Tibial artery (tissue), 4 donors: Measurements from ENCODE around the gene DCAF4L1.

Experiments
- DNase-seq, 2 donors: peaks; one replicate each; pipeline ENCODE4 v3.0.0-alpha.2; 2019
- H3K27ac ChIP-seq, 2 donors: fragments of 200-600 bp; sonication (generic) in 1 of 2; 1 replicate in 1 of 2; 2 replicates in 1 of 2; pipeline ENCODE4 v1.5.1; 2018 to 2019; ENCODE audit warnings: mild to moderate bottlenecking in 1 of 2
- H3K27me3 ChIP-seq, 2 donors: fragments of 200-600 bp; sonication (generic) in 1 of 2; one replicate each; pipeline versions ENCODE4 v1.5.1 to v1.6.0; 2016 to 2019
- H3K36me3 ChIP-seq, 3 donors: fragments of 200-600 bp; sonication (generic) in 2 of 3; one replicate each; pipeline ENCODE4 v1.5.1; 2016 to 2019; ENCODE audit warnings: mild to moderate bottlenecking in 2 of 3
- H3K4me1 ChIP-seq, 4 donors: fragments of 200-600 bp; sonication (generic) in 2 of 4; 1 replicate in 3 of 4; 2 replicates in 1 of 4; pipeline ENCODE4 v1.5.1; 2016 to 2019
- H3K4me3 ChIP-seq, 2 donors: fragments of 200-600 bp; sonication (generic) in 1 of 2; 1 replicate in 1 of 2; 2 replicates in 1 of 2; pipeline ENCODE4 v1.5.1; 2018 to 2019; ENCODE audit warnings: mild to moderate bottlenecking in 2 of 2
- H3K9me3 ChIP-seq, 3 donors: fragments of 200-600 bp; sonication (generic) in 1 of 3; one replicate each; pipeline ENCODE4 v1.5.1; 2016 to 2019
- CTCF ChIP-seq, 2 experiments: fragments of 200-600 bp in 1 of 2; fragments of 450-650 bp in 1 of 2; IDR thresholded peaks; one replicate each; pipeline ENCODE4 v1.5.1; 2017 to 2019; ENCODE audit warnings: antibody characterized with exemption in 2 of 2, mild to moderate bottlenecking in 1 of 2, moderate library complexity in 1 of 2
- intact Hi-C: fragments of 100-400 bp; cut with DNase I; formaldehyde crosslinking; loops from one replicate; pipeline ENCODE4 v1.15.0; 2023; ENCODE audit warnings: low total_unique reads

The DCAF4L1 gene

GRCh38 chr4:42018451-42018850 is 36.9 kb downstream of the DCAF4L1 start:
- H3K36me3 ChIP-seq = peaks cover 14 to 23% (median 18%) of the 10 kb centered on the region in 3 donors
- no peaks in the 10 kb centered on the region for H3K27me3 ChIP-seq
- DNase-seq = no peak
- TF ChIP-seq CTCF (IDR thresholded peaks at IDR 0.05) = no peak
- H3K9me3 ChIP-seq = no peaks in the 10 kb centered on the region
- intact Hi-C loops = no loop called here
- peaks cover 0 to 6% (median 0%) of the 10 kb centered on the region in 4 donors for H3K4me1 ChIP-seq
- no peak overlapping the region for H3K4me3 ChIP-seq
- no peak overlapping the region for H3K27ac ChIP-seq
